Measurements from ENCODE around the gene PRKCE.

The PRKCE gene

DNA sequence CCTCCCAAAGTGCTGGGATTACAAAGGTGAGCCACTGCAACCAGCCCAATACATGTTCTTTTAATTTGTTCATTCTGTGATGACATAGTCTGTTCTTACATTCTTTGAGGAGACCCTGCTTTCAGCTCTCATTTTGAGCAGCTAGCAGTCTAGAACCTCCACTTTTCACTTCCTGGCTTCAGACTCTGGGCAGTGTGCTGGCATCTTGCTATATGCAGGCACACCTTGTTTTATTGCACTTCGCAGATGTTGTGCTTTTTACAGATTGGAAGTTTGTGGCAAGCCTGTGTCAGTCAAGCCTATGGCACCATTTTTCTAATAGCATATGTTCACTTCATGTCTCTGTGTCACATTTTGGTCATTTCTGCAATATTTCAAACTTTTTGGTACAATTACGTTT lies 72.4 kb downstream of the PRKCE start:
- H3K27ac Mint-ChIP-seq, result no peak overlapping the region
- H3K36me3 Mint-ChIP-seq (ENCODE audit: low read depth), result no peaks in the 10 kb centered on the region
- H3K27me3 Mint-ChIP-seq (ENCODE audit: low read depth), result peaks cover 4% of the 10 kb centered on the region
- no peaks in the 10 kb centered on the region for H3K9me3 Mint-ChIP-seq
- H3K4me1 Mint-ChIP-seq (ENCODE audit: low read depth), result peaks cover 8% of the 10 kb centered on the region
- DNase-seq (ENCODE audit: low spot score), result no peak
- H3K4me3 Mint-ChIP-seq, result no peak overlapping the region

DNA sequence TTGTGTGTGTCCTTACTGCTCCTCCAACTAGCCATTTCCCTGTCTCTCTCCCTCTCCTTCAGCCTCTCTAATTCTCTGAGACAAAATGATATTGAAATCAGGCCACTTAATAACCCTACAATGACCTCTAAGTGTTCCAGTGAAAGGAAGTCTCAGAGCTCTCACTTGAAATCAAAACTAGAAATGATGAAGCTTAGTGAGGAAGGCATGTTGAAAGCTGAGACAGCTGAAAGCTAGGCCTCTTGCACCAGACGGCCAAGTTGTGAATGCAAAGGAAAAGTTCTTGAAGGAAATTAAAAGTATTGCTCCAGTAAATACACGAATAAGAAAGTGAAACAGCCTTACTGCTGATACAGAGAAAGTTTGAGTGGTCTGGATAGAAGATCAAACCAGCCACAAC lies 72.9 kb downstream of the PRKCE start:
- H3K27ac Mint-ChIP-seq, result peak overlapping the region; percentile 16
- no peak for DNase-seq (ENCODE audit: low spot score)
- peaks cover 8% of the 10 kb centered on the region for H3K4me1 Mint-ChIP-seq (ENCODE audit: low read depth)
- no peaks in the 10 kb centered on the region for H3K36me3 Mint-ChIP-seq (ENCODE audit: low read depth)
- H3K9me3 Mint-ChIP-seq, result no peaks in the 10 kb centered on the region
- peaks cover 4% of the 10 kb centered on the region for H3K27me3 Mint-ChIP-seq (ENCODE audit: low read depth)
- H3K4me3 Mint-ChIP-seq, result no peak overlapping the region

DNA sequence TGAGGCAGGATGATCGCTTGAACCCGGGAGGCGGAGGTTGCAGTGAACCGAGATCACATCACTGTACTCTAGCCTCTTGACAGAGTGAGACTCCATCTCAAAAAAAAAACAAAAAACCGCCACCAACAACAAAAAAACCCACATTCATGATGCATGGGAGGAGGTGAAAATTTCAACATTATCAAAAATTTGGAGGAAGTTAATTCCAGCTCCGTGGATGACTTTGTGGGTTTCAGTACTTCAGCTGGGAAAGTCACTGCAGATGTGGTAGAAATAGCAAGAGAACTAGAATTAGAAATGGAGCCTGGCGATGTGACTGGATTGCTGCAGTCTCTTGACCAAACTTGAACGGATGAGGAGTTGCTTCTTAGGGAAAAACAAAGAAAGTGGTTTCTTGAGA lies 74.3 kb downstream of the PRKCE start:
- Mint-ChIP-seq H3K4me1 (ENCODE audit: low read depth) (peaks cover 8% of the 10 kb centered on the region), H3K27me3 (ENCODE audit: low read depth) (peaks cover 1% of the 10 kb centered on the region), H3K9me3 (no peaks in the 10 kb centered on the region), H3K36me3 (ENCODE audit: low read depth) (no peaks in the 10 kb centered on the region), H3K27ac (no peak overlapping the region), H3K4me3 (no peak overlapping the region)
- DNase-seq (ENCODE audit: low spot score), result no peak

GRCh38 chr2:45726188-45726587 lies 74.7 kb downstream of the PRKCE start:
- no peak overlapping the region for H3K27ac Mint-ChIP-seq
- no peaks in the 10 kb centered on the region for H3K9me3 Mint-ChIP-seq
- H3K4me1 Mint-ChIP-seq (ENCODE audit: low read depth), result peaks cover 8% of the 10 kb centered on the region
- no peak overlapping the region for H3K4me3 Mint-ChIP-seq
- no peaks in the 10 kb centered on the region for H3K36me3 Mint-ChIP-seq (ENCODE audit: low read depth)
- H3K27me3 Mint-ChIP-seq (ENCODE audit: low read depth), result peaks cover 1% of the 10 kb centered on the region
- no peak for DNase-seq (ENCODE audit: low spot score)

- H3K9me3 Mint-ChIP-seq, result no peaks in the 10 kb centered on the region
- no peak overlapping the region for H3K4me3 Mint-ChIP-seq
- DNase-seq (ENCODE audit: low spot score), result no peak
- peaks cover 1% of the 10 kb centered on the region for H3K27me3 Mint-ChIP-seq (ENCODE audit: low read depth)
- H3K27ac Mint-ChIP-seq, result no peak overlapping the region
- H3K4me1 Mint-ChIP-seq (ENCODE audit: low read depth), result peaks cover 8% of the 10 kb centered on the region
- H3K36me3 Mint-ChIP-seq (ENCODE audit: low read depth), result no peaks in the 10 kb centered on the region
Observed at GRCh38 chr2:45728458-45728942, 77.0 kb downstream of the PRKCE start.

DNA sequence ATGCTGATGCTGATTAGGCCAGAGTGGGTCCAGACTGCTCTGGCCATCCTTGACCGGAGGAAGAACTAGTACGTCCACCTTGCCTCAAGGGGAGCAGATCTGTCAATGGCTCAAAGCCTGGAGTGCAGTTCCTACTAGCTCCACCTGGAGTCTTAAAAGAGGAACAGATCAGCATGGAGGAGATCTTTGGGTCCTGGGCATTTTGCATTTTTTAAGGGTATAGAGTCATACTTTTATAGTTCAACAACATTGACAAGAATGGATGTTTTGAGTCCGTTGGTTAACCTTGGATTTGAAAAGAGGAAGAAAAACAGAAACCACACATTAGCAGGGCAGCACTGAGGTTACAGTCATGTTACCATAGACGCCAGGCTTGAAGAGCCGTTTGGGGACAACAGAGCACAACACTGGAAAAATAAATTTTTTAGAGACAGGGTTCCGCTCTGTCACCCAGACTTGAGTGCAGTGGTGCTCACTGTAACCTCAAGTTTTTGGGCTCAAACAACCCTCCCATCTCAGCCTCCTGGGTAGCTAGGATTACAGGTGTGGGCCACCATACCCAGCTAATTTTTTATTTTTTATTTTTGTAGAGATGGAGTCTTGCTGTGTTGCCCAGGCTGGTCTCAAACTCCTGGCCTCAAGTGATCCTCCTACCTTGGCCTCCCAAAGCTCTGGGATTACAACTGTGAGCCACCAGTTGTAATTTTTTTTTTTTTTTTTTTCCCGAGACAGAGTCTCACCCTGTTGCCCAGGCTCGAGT lies 78.5 kb downstream of the PRKCE start:
- H3K4me3 Mint-ChIP-seq, result no peak overlapping the region
- H3K9me3 Mint-ChIP-seq, result no peaks in the 10 kb centered on the region
- no peaks in the 10 kb centered on the region for H3K4me1 Mint-ChIP-seq (ENCODE audit: low read depth)
- H3K36me3 Mint-ChIP-seq (ENCODE audit: low read depth), result no peaks in the 10 kb centered on the region
- no peak for DNase-seq (ENCODE audit: low spot score)
- peaks cover 1% of the 10 kb centered on the region for H3K27me3 Mint-ChIP-seq (ENCODE audit: low read depth)
- H3K27ac Mint-ChIP-seq, result no peak overlapping the region

DNA sequence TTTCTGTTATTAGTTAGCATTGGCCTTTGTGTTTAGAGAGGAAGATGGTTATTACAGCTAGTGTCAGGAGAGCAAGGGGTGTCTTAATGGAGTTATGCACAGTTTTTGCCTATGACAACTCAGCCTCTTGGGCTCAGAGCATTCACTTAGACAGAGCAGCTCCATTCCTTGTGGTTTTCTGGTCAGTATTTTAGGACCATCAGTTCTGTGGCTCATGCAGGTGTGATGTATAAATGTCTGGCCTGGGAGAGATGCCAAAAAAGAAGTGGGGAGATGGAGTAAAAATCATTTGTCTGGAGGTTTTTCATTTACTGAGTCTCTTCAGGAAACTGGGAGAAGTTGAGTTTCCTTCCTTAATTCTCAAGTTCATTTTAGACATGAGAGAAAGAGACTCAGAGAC lies 79.7 kb downstream of the PRKCE start:
- Mint-ChIP-seq H3K36me3 (ENCODE audit: low read depth) (no peaks in the 10 kb centered on the region), H3K27ac (no peak overlapping the region), H3K27me3 (ENCODE audit: low read depth) (peaks cover 1% of the 10 kb centered on the region), H3K4me3 (no peak overlapping the region), H3K9me3 (no peaks in the 10 kb centered on the region), H3K4me1 (ENCODE audit: low read depth) (no peaks in the 10 kb centered on the region)
- no peak for DNase-seq (ENCODE audit: low spot score)

DNA sequence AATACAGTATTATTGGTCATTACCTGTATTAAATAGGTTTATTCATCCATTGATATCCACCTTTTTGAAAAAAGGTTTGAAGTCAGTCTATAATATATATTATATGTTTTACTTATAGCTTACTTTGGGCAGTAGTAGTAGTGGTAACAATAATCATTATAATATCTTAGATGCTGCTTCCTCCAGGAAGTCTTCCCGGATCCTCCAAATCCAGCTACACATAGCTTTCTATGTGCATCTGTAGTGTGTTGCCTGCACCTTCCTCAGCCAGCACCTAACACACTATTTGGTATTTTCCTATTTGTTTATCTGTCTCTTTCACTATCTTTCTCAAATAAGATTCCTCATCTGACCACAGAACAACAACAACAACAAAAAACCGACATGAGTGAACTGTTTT lies 81.0 kb downstream of the PRKCE start:
- Mint-ChIP-seq H3K4me3 (no peak overlapping the region), H3K27ac (no peak overlapping the region), H3K27me3 (ENCODE audit: low read depth) (peaks cover 1% of the 10 kb centered on the region), H3K9me3 (no peaks in the 10 kb centered on the region), H3K36me3 (ENCODE audit: low read depth) (no peaks in the 10 kb centered on the region), H3K4me1 (ENCODE audit: low read depth) (no peaks in the 10 kb centered on the region)
- no peak for DNase-seq (ENCODE audit: low spot score)

DNA sequence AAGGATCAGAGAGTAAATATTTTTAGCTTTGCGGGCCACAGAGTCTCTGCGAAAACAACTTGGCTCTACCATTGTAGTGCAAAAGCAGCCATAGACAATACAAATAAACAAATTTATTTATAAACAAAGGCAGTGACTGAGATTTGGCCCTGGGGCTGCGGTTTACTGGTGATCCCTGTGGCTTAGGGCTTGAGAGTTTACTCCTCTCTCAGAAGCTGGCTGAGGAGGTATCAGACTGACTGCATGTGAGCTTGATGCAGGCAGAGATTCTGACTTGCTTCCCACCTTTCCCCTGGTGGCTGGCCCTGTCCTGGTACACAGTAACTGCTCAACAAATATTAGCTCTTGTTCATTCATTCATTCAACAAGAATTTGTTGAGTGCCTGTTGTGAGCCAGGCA lies 81.5 kb downstream of the PRKCE start:
- no peaks in the 10 kb centered on the region for H3K9me3 Mint-ChIP-seq
- DNase-seq (ENCODE audit: low spot score), result no peak
- no peak overlapping the region for H3K4me3 Mint-ChIP-seq
- no peak overlapping the region for H3K27ac Mint-ChIP-seq
- peaks cover 1% of the 10 kb centered on the region for H3K27me3 Mint-ChIP-seq (ENCODE audit: low read depth)
- H3K36me3 Mint-ChIP-seq (ENCODE audit: low read depth), result no peaks in the 10 kb centered on the region
- no peaks in the 10 kb centered on the region for H3K4me1 Mint-ChIP-seq (ENCODE audit: low read depth)

GRCh38 chr2:45734336-45734735 lies 82.9 kb downstream of the PRKCE start:
- H3K27me3 Mint-ChIP-seq (ENCODE audit: low read depth), result peaks cover 1% of the 10 kb centered on the region
- H3K4me3 Mint-ChIP-seq, result no peak overlapping the region
- no peak for DNase-seq (ENCODE audit: low spot score)
- H3K36me3 Mint-ChIP-seq (ENCODE audit: low read depth), result no peaks in the 10 kb centered on the region
- H3K4me1 Mint-ChIP-seq (ENCODE audit: low read depth), result peaks cover 3% of the 10 kb centered on the region
- H3K9me3 Mint-ChIP-seq, result no peaks in the 10 kb centered on the region
- H3K27ac Mint-ChIP-seq, result no peak overlapping the region

GRCh38 chr2:45734952-45735351 lies 83.5 kb downstream of the PRKCE start:
- no peaks in the 10 kb centered on the region for H3K9me3 Mint-ChIP-seq
- no peak overlapping the region for H3K4me3 Mint-ChIP-seq
- H3K4me1 Mint-ChIP-seq (ENCODE audit: low read depth), result peaks cover 3% of the 10 kb centered on the region
- DNase-seq (ENCODE audit: low spot score), result no peak
- H3K27ac Mint-ChIP-seq, result no peak overlapping the region
- H3K27me3 Mint-ChIP-seq (ENCODE audit: low read depth), result no peaks in the 10 kb centered on the region
- no peaks in the 10 kb centered on the region for H3K36me3 Mint-ChIP-seq (ENCODE audit: low read depth)

DNA sequence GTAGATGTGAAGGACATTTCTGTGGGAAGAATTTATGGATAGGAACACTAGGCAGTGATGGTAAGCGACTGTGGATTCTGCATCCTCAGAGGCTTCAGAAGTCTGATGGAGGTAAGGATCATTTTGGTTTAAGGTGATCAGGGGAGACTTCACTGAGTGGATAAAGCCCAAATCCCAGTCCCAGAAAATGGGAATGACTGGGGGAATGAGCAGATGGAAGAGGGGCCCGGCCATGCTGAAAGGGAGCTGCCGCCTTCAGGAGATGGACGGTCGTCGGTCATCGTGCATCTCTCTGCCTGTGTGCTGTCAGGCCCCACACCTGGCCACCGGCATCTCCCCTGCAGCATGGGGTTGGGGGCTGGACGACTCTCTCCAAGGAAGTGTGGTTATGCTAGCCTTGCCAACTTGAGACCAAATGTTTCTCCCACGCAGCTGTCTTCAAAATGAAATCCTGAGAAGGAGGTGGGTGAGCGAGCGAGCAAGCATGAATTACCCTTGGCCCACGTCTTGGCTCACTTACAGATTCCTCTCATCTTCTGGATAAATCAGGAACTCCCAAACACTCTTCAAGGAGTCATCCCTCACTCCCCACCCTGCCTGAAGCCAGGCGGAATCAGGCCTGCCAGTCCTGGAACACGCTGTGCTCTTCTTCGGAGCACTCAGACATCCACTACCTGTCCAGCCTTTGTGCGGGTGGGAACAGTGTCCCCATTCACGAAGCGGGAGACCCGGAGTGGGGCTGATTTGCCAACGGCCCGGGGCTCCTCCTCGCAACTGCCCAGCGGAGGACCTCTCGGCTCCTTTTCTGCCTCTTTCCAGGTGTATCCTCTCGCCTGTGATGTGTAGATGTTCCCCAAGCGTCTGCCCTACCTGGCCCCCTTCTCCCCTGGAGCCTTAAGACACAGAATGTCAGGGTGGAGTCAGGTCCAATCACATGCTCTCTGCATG lies 85.6 kb downstream of the PRKCE start:
- H3K9me3 Mint-ChIP-seq, result no peaks in the 10 kb centered on the region
- peaks cover 3% of the 10 kb centered on the region for H3K4me1 Mint-ChIP-seq (ENCODE audit: low read depth)
- H3K36me3 Mint-ChIP-seq (ENCODE audit: low read depth), result no peaks in the 10 kb centered on the region
- H3K27me3 Mint-ChIP-seq (ENCODE audit: low read depth), result no peaks in the 10 kb centered on the region
- DNase-seq (ENCODE audit: low spot score), result no peak
- no peak overlapping the region for H3K4me3 Mint-ChIP-seq
- no peak overlapping the region for H3K27ac Mint-ChIP-seq

DNA sequence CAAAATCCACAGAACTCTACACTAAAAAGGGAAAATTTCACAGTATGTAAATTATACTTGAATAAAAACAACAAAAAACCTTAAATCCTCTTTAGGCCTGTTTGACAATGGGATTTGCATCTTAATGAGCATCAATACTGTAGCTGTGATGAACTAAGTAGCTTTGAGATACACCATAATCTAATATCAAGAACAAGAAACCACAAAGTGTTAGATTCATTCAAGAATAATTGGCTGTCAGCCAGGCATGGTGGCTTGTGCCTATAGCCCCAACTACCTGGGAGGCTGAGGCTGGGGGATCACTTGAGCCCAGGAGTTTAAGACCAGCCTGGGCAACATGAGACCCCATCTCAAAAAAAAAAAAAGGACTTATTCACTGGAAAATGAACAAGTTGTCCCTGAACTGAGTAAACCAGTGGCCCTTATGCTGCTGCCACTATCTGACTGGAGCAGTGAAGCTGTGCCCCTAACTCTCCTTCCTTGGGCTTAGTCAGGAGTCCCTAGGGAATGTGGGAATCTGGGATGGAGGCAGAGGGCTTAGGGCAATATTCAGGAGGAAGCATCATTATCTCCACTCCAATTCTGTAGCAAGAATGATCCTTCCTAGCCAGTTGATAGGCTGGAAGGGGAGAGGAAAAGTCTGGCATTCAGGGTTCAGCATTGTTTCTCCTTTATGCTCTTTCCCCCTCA lies 88.5 kb downstream of the PRKCE start:
- H3K27ac Mint-ChIP-seq, result no peak overlapping the region
- H3K9me3 Mint-ChIP-seq, result no peaks in the 10 kb centered on the region
- DNase-seq (ENCODE audit: low spot score), result no peak
- H3K4me1 Mint-ChIP-seq (ENCODE audit: low read depth), result peaks cover 3% of the 10 kb centered on the region
- H3K36me3 Mint-ChIP-seq (ENCODE audit: low read depth), result no peaks in the 10 kb centered on the region
- H3K4me3 Mint-ChIP-seq, result no peak overlapping the region
- no peaks in the 10 kb centered on the region for H3K27me3 Mint-ChIP-seq (ENCODE audit: low read depth)
